HepG2 (cell line): ENCODE data around the gene CTNNBL1. TPM values are rescaled to one million over a fixed set of nuclear protein-coding genes. Genes with fewer than 3 reads are reported as not detected.

ENCODE experiments used
- ARHGAP35 ChIP-seq: sonication (generic); formaldehyde crosslinking; IDR thresholded peaks from 2 replicates; pipeline ENCODE4 v1.9.0; 2022; ENCODE audit warnings: mild to moderate bottlenecking, inconsistent platforms, moderate library complexity, missing genetic modification reagents, borderline replicate concordance
- BORCS8-MEF2B ChIP-seq: sonication (generic); formaldehyde crosslinking; IDR thresholded peaks from 2 replicates; pipeline ENCODE4 v1.8.0; 2022; ENCODE audit warnings: mild to moderate bottlenecking, missing genetic modification reagents
- CC2D1A ChIP-seq: sonication (generic); formaldehyde crosslinking; IDR thresholded peaks from 2 replicates; pipeline ENCODE4 v1.8.1; 2023; ENCODE audit warnings: mild to moderate bottlenecking, missing genetic modification reagents
- KAT8 ChIP-seq: IDR thresholded peaks from 2 replicates; pipeline ENCODE4 v1.6.1; 2016; ENCODE audit warnings: missing genetic modification reagents, missing compliant biosample characterization
- MED8 ChIP-seq: sonication (generic); formaldehyde crosslinking; IDR thresholded peaks from 2 replicates; pipeline ENCODE4 v1.8.1; 2023; ENCODE audit warnings: mild to moderate bottlenecking, missing genetic modification reagents; ENCODE audit not compliant: insufficient replicate concordance
- NR1H2 ChIP-seq: sonication (generic); formaldehyde crosslinking; IDR thresholded peaks from 2 replicates; pipeline ENCODE4 v1.8.1; 2022; ENCODE audit warnings: low read depth, missing genetic modification reagents, borderline replicate concordance
- SKIL ChIP-seq: sonication (generic); formaldehyde crosslinking; IDR thresholded peaks from 2 replicates; pipeline ENCODE4 v1.8.0; 2022; ENCODE audit warnings: missing genetic modification reagents, mild to moderate bottlenecking, moderate library complexity, borderline replicate concordance
- SMAD9 ChIP-seq: sonication (generic); formaldehyde crosslinking; IDR thresholded peaks from 2 replicates; pipeline ENCODE4 v1.5.1; 2020; ENCODE audit warnings: mild to moderate bottlenecking, missing genetic modification reagents
- SRSF9 ChIP-seq: fragments of 200-400 bp; formaldehyde crosslinking; IDR thresholded peaks from 2 replicates; pipeline ENCODE4 v1.6.1; 2018; ENCODE audit warnings: borderline replicate concordance, mild to moderate bottlenecking, low read depth, low read length; ENCODE audit not compliant: insufficient read depth, poor library complexity, severe bottlenecking
- SUZ12 ChIP-seq: fragments of 150-350 bp; IDR thresholded peaks from 2 replicates; pipeline ENCODE4 v1.6.1; 2014; ENCODE audit warnings: low read depth, low read length
- YEATS2 ChIP-seq: sonication (generic); formaldehyde crosslinking; IDR thresholded peaks from 2 replicates; pipeline ENCODE4 v1.4.0; 2020; ENCODE audit warnings: missing genetic modification reagents, borderline replicate concordance
- ZC3H13 ChIP-seq: sonication (generic); formaldehyde crosslinking; IDR thresholded peaks from 2 replicates; pipeline ENCODE4 v1.8.1; 2023; ENCODE audit warnings: mild to moderate bottlenecking, missing genetic modification reagents, moderate library complexity
- ZNF33B ChIP-seq: sonication (generic); formaldehyde crosslinking; IDR thresholded peaks from 2 replicates; pipeline ENCODE4 v1.5.1; 2020; ENCODE audit warnings: mild to moderate bottlenecking, missing genetic modification reagents
- ZNF768 ChIP-seq: sonication (generic); formaldehyde crosslinking; IDR thresholded peaks from 2 replicates; pipeline ENCODE4 v1.4.0; 2020; ENCODE audit warnings: missing genetic modification reagents
- ZNF800 ChIP-seq: sonication (generic); formaldehyde crosslinking; IDR thresholded peaks from 2 replicates; pipeline ENCODE4 v1.4.0; 2020; ENCODE audit warnings: missing genetic modification reagents
- polyA plus RNA-seq, 8 experiments: library from polyadenylated mRNA; depleted of rRNA in 3 of 8; stranded (reverse) in 7 of 8; unstranded in 1 of 8; fragments of >200 nt; fragmentation: Illumina TruSeq in 4 of 8; extraction: Trizol in 4 of 8; gene quantifications; 2 replicates each; pipeline versions ENCODE4 v1.2.1 to v1.2.3, GENCODE V29; 2011 to 2016; ENCODE audit warnings: low read depth in 4 of 8, missing spikeins in 1 of 8, mixed read lengths in 1 of 8; ENCODE audit not compliant: insufficient read depth in 1 of 8
- total RNA-seq, 5 experiments: library from RNA; depleted of rRNA; stranded (reverse); fragments of >200 nt; fragmentation: Illumina TruSeq; extraction: Trizol; gene quantifications; 2 replicates each; pipeline ENCODE4 v1.2.3, GENCODE V29; 2016; ENCODE audit warnings: low read depth in 1 of 5
- TF ChIP-seq, protein P1 (sequence below): IDR thresholded peaks from 2 replicates; pipeline ENCODE4 v1.6.1; 2016; ENCODE audit warnings: missing compliant biosample characterization, missing genetic modification reagents, borderline replicate concordance
- TF ChIP-seq, protein P2 (sequence below): sonication (generic); formaldehyde crosslinking; IDR thresholded peaks from 2 replicates; pipeline ENCODE4 v1.5.0; 2020; ENCODE audit warnings: missing genetic modification reagents
- TF ChIP-seq, protein P3 (sequence below): sonication (generic); formaldehyde crosslinking; IDR thresholded peaks from 2 replicates; pipeline ENCODE4 v1.4.0; 2020; ENCODE audit warnings: missing genetic modification reagents

CTNNBL1 gene
- total and polyA plus RNA-seq, 2 of the 13 experiments (the other 11 are each of a cell fraction or from before 2014, with no cell fraction given): 49.3 to 94.6 TPM

DNA sequence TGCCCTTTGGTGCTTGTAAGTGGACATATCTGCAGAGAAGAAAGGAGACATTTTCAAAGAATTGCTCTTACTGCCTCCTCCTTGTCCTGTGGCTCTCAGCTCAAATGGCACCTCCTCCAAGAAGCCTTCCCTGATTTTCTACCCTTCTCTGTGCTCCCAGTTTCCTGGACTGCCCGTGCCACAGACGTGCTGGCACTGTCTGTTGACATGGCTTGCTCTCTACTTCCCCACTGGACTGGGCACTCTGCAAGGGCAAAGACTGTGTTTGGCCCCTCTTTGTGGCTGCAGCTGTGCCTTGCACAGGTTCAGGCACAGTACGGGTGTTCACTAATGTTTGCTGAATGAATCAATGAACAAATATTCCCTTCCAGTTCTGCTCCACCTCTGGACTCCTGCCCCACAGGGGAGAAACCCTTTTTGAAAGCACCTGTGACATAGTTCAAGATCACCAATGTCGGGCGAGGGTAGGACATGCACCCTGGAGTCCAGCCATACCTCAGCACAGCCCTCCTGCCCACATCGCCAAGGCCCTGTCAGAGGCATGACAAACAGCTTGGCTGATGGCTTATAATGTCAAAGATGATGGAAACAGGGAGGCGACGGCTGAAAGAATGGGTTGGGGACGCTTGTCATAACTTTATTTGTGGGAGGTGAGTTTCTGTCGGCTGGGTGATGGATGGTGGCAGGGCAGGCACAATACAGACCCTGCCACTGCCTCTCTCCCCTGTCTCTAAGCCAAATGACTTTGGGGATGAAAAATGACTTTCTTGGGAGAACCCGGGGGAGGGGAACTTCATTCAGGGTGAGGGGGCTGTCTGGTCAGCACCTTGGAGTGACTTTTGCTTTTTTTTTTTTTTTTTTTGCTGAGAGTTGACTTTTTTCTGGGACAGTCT, 15.6 kb upstream of the CTNNBL1 start (continued):
- TF ChIP-seq NR1H2 (CRISPR knock-in tag) (no peak), KAT8 (CRISPR knock-in tag) (no peak), ZNF768 (CRISPR knock-in tag) (peak; percentile 9; the same call in 1 of the 2 replicates), MED8 (no peak), SRSF9 (no peak), SMAD9 (CRISPR knock-in tag) (no peak), ZNF33B (CRISPR knock-in tag) (no peak), ZNF800 (CRISPR knock-in tag) (no peak), YEATS2 (no peak), BORCS8-MEF2B (0 out of 2 replicates have a peak, but pooled peaks have one; percentile 13), ZC3H13 (no peak), ARHGAP35 (CRISPR knock-in tag) (0 out of 2 replicates have a peak, but pooled peaks have one; percentile 30), SKIL (CRISPR knock-in tag) (0 out of 2 replicates have a peak, but pooled peaks have one; percentile 40), CC2D1A (CRISPR knock-in tag) (0 out of 2 replicates have a peak, but pooled peaks have one; percentile 70), SUZ12 (no peak)
- TF ChIP-seq, protein P1, sequence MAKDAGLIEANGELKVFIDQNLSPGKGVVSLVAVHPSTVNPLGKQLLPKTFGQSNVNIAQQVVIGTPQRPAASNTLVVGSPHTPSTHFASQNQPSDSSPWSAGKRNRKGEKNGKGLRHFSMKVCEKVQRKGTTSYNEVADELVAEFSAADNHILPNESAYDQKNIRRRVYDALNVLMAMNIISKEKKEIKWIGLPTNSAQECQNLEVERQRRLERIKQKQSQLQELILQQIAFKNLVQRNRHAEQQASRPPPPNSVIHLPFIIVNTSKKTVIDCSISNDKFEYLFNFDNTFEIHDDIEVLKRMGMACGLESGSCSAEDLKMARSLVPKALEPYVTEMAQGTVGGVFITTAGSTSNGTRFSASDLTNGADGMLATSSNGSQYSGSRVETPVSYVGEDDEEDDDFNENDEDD (CRISPR knock-in tag): no peak
- TF ChIP-seq, protein P2, sequence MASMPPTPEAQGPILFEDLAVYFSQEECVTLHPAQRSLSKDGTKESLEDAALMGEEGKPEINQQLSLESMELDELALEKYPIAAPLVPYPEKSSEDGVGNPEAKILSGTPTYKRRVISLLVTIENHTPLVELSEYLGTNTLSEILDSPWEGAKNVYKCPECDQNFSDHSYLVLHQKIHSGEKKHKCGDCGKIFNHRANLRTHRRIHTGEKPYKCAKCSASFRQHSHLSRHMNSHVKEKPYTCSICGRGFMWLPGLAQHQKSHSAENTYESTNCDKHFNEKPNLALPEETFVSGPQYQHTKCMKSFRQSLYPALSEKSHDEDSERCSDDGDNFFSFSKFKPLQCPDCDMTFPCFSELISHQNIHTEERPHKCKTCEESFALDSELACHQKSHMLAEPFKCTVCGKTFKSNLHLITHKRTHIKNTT: no peak
- TF ChIP-seq, protein P3, sequence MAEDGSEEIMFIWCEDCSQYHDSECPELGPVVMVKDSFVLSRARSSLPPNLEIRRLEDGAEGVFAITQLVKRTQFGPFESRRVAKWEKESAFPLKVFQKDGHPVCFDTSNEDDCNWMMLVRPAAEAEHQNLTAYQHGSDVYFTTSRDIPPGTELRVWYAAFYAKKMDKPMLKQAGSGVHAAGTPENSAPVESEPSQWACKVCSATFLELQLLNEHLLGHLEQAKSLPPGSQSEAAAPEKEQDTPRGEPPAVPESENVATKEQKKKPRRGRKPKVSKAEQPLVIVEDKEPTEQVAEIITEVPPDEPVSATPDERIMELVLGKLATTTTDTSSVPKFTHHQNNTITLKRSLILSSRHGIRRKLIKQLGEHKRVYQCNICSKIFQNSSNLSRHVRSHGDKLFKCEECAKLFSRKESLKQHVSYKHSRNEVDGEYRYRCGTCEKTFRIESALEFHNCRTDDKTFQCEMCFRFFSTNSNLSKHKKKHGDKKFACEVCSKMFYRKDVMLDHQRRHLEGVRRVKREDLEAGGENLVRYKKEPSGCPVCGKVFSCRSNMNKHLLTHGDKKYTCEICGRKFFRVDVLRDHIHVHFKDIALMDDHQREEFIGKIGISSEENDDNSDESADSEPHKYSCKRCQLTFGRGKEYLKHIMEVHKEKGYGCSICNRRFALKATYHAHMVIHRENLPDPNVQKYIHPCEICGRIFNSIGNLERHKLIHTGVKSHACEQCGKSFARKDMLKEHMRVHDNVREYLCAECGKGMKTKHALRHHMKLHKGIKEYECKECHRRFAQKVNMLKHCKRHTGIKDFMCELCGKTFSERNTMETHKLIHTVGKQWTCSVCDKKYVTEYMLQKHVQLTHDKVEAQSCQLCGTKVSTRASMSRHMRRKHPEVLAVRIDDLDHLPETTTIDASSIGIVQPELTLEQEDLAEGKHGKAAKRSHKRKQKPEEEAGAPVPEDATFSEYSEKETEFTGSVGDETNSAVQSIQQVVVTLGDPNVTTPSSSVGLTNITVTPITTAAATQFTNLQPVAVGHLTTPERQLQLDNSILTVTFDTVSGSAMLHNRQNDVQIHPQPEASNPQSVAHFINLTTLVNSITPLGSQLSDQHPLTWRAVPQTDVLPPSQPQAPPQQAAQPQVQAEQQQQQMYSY: no peak
